ENCODE measurements around the gene PRTG. TPM values are rescaled to one million over a fixed set of nuclear protein-coding genes. Genes with fewer than 3 reads are reported as not detected.

Gene PRTG
- total RNA-seq, 4 donors from 2014 or later: 0.66 to 2.7 (median 1.4) TPM

DNA sequence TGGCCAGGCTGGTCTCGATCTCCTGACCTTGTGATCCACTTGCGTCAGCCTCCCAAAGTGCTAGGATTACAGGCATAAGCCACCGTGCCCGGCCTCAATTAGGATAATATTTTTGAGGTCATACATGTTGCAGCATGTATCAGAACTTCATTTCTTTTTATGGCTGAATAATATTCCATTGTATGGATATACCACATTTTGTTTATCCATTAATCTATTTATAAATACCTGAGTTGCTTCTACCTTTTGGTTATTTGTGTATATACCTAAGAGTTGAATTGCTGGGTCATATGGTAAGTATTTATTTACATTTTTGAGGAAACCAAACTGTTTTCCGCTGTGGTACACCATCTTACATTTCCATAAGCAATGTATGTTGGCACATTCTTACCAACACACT is 136.7 kb downstream of the PRTG start:
- TF ChIP-seq, protein P1, sequence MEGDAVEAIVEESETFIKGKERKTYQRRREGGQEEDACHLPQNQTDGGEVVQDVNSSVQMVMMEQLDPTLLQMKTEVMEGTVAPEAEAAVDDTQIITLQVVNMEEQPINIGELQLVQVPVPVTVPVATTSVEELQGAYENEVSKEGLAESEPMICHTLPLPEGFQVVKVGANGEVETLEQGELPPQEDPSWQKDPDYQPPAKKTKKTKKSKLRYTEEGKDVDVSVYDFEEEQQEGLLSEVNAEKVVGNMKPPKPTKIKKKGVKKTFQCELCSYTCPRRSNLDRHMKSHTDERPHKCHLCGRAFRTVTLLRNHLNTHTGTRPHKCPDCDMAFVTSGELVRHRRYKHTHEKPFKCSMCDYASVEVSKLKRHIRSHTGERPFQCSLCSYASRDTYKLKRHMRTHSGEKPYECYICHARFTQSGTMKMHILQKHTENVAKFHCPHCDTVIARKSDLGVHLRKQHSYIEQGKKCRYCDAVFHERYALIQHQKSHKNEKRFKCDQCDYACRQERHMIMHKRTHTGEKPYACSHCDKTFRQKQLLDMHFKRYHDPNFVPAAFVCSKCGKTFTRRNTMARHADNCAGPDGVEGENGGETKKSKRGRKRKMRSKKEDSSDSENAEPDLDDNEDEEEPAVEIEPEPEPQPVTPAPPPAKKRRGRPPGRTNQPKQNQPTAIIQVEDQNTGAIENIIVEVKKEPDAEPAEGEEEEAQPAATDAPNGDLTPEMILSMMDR (IDR thresholded peaks at IDR 0.05; ENCODE audit: low read depth): no peak

DNA sequence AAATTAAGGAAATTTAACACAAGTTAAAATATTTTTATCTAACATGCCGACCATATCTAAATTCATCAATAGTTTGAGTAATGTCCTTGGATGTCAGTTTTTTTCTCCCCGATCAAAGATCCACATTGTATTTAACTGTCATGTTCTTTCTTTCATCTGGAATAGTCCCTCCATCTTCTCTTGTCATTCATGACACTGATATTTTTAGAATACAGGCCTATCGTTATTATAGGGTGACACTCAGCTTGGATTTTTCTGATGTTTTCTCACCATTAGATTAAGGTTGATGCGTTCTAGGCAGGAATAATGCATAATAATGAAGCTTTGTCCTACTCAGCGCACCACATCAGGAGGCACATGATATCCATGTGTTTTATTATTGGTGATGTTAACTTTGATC is 141.6 kb downstream of the PRTG start:
- TF ChIP-seq, protein P1 (IDR thresholded peaks at IDR 0.05; ENCODE audit: low read depth): no peak

DNA sequence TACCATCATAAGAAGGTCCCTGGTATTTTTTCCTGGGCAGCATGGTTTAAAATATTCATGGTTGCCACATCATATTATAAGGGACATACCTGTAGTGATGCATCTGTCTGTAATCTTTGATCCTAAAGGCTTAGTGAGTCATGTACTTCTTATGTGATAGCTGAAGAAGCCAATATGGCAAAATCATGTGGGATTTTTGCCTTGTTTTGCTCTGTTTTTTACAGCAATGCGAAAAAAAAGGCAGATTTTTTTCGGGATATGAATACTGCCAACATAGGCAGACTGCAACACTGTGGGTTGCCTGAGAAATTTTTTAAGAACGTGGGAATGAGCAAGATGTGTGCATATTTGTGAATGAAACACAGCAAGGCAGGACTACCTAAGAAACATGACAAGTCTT is 143.5 kb downstream of the PRTG start:
- TF ChIP-seq, protein P1 (IDR thresholded peaks at IDR 0.05; ENCODE audit: low read depth): no peak

DNA sequence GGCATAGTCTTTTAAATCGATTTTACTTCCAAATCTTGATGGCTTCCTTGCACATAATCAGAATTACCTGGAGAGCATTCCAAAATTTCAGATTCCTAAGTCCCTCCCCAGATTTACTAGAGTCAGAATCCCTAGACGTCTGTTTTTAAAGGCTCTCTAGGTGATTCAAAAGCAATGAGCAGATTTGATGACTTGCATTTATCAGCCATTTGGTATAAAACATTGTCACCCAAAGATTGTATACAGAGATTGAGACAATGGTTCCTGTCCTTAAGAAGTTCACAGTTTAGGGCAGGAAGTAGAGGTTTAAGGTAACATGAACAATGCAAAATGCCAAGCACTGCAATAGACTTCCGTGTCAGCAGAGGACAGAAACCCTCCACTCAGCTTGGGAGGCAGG is 152.2 kb downstream of the PRTG start:
- TF ChIP-seq, protein P1 (IDR thresholded peaks at IDR 0.05; ENCODE audit: low read depth): no peak

DNA sequence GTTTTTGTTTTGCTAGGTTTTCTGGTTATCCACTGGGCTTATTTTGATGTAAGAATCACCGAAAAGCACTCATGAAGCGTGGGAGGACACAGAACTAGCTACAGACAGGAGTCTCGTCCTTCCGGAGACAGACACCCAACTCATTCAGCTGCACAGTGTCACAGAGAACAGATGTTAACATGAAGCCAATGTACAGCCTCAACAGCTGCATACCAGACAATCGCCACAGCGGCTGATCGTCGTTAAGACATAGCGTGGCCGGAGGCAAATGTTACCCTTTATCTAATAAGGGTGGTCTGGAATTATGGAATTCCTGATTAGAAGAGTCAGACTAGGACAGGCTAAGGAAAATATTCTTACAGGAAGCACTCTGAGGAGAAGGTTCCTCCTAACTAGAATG is 153.7 kb downstream of the PRTG start:
- TF ChIP-seq, protein P1 (IDR thresholded peaks at IDR 0.05; ENCODE audit: low read depth): no peak

DNA sequence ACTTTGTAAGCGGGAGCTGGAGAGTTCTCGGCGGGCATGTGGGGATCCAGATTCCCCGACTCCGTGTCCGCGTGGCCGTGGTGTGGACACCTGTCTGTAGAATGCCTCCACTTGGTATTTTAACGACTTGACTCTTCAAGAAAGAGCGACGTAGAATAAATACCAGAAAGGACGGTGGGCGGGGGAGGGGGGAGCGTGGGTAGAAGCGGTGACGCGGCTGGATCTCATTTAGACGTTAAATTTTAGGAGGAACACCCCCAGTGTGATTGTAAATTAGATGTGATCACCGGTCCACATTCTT is 154.2 kb downstream of the PRTG start:
- TF ChIP-seq, protein P1 (IDR thresholded peaks at IDR 0.05; ENCODE audit: low read depth): no peak

DNA sequence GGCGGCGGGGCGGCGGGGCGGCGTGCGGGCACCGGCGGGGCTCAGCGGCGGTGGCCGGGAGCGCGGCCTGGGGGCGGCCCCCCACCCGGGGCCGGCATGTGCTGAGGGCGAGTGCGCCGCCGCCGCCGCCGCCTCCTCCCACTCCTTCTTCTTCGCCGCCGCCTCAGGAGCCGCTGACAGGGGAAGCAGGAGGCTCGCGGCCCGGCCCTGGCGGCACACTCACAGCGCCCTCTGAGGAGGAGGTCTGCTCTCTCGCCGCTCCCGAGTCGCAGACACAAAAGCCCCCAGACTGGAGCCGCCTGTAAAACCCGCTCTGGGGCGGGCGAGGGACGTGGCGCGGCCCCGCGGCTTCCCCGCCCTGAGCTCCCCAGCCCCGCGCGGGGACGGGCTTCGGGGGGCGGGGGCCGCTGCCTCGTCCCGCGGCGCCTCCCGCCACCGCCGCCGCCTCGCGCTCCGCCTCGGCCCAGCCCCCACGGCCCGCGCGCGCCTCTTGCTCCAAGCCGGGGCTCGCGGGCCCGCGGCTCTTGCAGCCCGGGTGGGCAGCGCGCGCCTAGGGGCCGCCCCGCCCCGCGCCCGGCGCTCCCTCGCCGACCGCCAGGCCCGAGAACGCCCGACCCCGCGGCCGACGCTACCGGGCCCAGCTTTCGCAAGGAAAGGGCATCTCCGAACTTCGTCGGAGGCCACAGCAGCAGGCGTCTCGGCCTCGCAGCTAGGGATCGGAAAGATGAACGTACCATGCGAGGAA is 154.7 kb downstream of the PRTG start, which contains the start of gene PYGO1:
Gene PYGO1 (minus strand): TSS at position 276 of the 745 bp plus-strand sequence. CDS start 462 bp downstream, outside the sequence.
- TF ChIP-seq, protein P1 (IDR thresholded peaks at IDR 0.05; ENCODE audit: low read depth): no peak
